Measurements from ENCODE around the gene ASTN2.

GRCh38 chr9:117138231-117138630, 276.6 kb downstream of the ASTN2 start:
- TF ChIP-seq ZFX (IDR thresholded peaks at IDR 0.05): no peak
- TF ChIP-seq, protein P1, sequence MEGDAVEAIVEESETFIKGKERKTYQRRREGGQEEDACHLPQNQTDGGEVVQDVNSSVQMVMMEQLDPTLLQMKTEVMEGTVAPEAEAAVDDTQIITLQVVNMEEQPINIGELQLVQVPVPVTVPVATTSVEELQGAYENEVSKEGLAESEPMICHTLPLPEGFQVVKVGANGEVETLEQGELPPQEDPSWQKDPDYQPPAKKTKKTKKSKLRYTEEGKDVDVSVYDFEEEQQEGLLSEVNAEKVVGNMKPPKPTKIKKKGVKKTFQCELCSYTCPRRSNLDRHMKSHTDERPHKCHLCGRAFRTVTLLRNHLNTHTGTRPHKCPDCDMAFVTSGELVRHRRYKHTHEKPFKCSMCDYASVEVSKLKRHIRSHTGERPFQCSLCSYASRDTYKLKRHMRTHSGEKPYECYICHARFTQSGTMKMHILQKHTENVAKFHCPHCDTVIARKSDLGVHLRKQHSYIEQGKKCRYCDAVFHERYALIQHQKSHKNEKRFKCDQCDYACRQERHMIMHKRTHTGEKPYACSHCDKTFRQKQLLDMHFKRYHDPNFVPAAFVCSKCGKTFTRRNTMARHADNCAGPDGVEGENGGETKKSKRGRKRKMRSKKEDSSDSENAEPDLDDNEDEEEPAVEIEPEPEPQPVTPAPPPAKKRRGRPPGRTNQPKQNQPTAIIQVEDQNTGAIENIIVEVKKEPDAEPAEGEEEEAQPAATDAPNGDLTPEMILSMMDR (conservative IDR thresholded peaks at IDR 0.05): no peak
